Endothelial cell of umbilical vein (primary cell): ENCODE data around the gene POLR1D. TPM values are rescaled to one million over a fixed set of nuclear protein-coding genes. Genes with fewer than 3 reads are reported as not detected.

Source experiments
- BruUV-seq: library from RNA; stranded (reverse); fragments of 400-500 nt; replicated peaks from 2 replicates; lab custom pipeline; 2021; lab: Mats Ljungman, UMichigan
- CTCF ChIA-PET: fragments of 300-600, 350-600 bp; sonication (Branson Sonifier 250); formaldehyde crosslinking; loops from one replicate; lab custom pipeline; 2021; ENCODE audit warnings: antibody characterized with exemption, inconsistent platforms; lab: Charles Lee
- POLR2A ChIA-PET: fragments of 300-600, 350-600 bp; sonication (Branson Sonifier 250); formaldehyde crosslinking; loops from one replicate; lab custom pipeline; 2021; ENCODE audit warnings: antibody characterized with exemption, inconsistent platforms; lab: Charles Lee
- DNase-seq: peaks from one replicate; pipeline ENCODE4 v3.0.0-alpha.2; 2011; ENCODE audit warnings: low read depth, low spot score
- FAIRE-seq: peaks from 2 replicates; lab custom pipeline; 2011; peaks lifted over from hg19 to GRCh38; lab: Jason Lieb, UNC
- H2AFZ ChIP-seq: 2 replicates; pipeline ENCODE4 v1.6.0; 2012; ENCODE audit warnings: low read depth, low read length, control low read depth, inconsistent platforms
- H3K27ac ChIP-seq: 2 replicates; pipeline ENCODE4 v1.5.1; 2011; ENCODE audit warnings: low read depth, mild to moderate bottlenecking, control low read depth, low read length, moderate library complexity; ENCODE audit not compliant: insufficient read depth
- H3K27me3 ChIP-seq, 2 experiments: 2 replicates each; pipeline versions ENCODE4 v1.6.0 to v1.6.1; 2011; ENCODE audit warnings: low read length in 2 of 2, mixed read lengths in 1 of 2; ENCODE audit not compliant: control insufficient read depth in 2 of 2, insufficient read depth in 2 of 2
- H3K36me3 ChIP-seq, 2 experiments: 2 replicates in 1 of 2; 3 replicates in 1 of 2; pipeline ENCODE4 v1.5.1; 2011; ENCODE audit warnings: low read length in 2 of 2, mild to moderate bottlenecking in 1 of 2, moderate library complexity in 1 of 2; ENCODE audit not compliant: control insufficient read depth in 2 of 2, insufficient read depth in 2 of 2; ENCODE audit errors: extremely low read depth in 1 of 2
- H3K4me1 ChIP-seq: 3 replicates; pipeline ENCODE4 v1.5.1; 2011; ENCODE audit warnings: mild to moderate bottlenecking, low read length; ENCODE audit not compliant: control insufficient read depth, insufficient read depth; ENCODE audit errors: extremely low read depth
- H3K4me2 ChIP-seq: 2 replicates; pipeline ENCODE4 v1.6.1; 2011; ENCODE audit warnings: low read length, control low read depth, mixed read lengths; ENCODE audit not compliant: insufficient read depth
- H3K4me3 ChIP-seq, 3 experiments: fragments of 200-600 bp in 1 of 3; sonication (generic), shearing (Covaris generic) in 1 of 3; replicated peaks in 1 of 3; 2 replicates each; pipeline ENCODE4 v1.5.1; 2011 to 2016; ENCODE audit warnings: control low read depth in 3 of 3, low read length in 3 of 3, mild to moderate bottlenecking in 2 of 3, inconsistent platforms in 1 of 3, low read depth in 1 of 3, moderate library complexity in 1 of 3; ENCODE audit not compliant: insufficient read depth in 1 of 3
- H3K79me2 ChIP-seq: 2 replicates; pipeline ENCODE4 v1.6.0; 2012; ENCODE audit warnings: low read length, inconsistent platforms; ENCODE audit not compliant: control insufficient read depth, insufficient read depth
- H3K9ac ChIP-seq: replicated peaks from 2 replicates; pipeline ENCODE3; 2011; ENCODE audit warnings: low read length, control low read depth; ENCODE audit not compliant: insufficient read depth; ENCODE audit errors: extremely low read depth
- H3K9me1 ChIP-seq: replicated peaks from 3 replicates; pipeline ENCODE4 v1.6.0; 2011; ENCODE audit warnings: mild to moderate bottlenecking, low read length; ENCODE audit not compliant: control insufficient read depth, insufficient read depth; ENCODE audit errors: extremely low read depth
- H3K9me3 ChIP-seq: replicated peaks from 2 replicates; pipeline ENCODE4 v1.5.1; 2012; ENCODE audit warnings: low read length, inconsistent platforms; ENCODE audit not compliant: control insufficient read depth, insufficient read depth
- H4K20me1 ChIP-seq: replicated peaks from 2 replicates; pipeline ENCODE3; 2011; ENCODE audit warnings: mild to moderate bottlenecking, low read length; ENCODE audit not compliant: control insufficient read depth, insufficient read depth; ENCODE audit errors: extremely low read depth
- EZH2 ChIP-seq: IDR thresholded peaks from 2 replicates; pipeline ENCODE4 v1.6.1; 2012; ENCODE audit warnings: borderline replicate concordance, low read depth, mild to moderate bottlenecking, moderate library complexity, low read length, inconsistent platforms; ENCODE audit not compliant: severe bottlenecking
- FOS ChIP-seq: IDR thresholded peaks from 2 replicates; pipeline ENCODE4 v1.6.1; 2011; ENCODE audit warnings: mild to moderate bottlenecking, low read length, moderate library complexity, borderline replicate concordance; ENCODE audit not compliant: insufficient read depth
- GATA2 ChIP-seq: IDR thresholded peaks from 2 replicates; pipeline ENCODE4 v1.7.0; 2011; ENCODE audit warnings: low read depth, mild to moderate bottlenecking, moderate library complexity, mixed read lengths, low read length; ENCODE audit not compliant: insufficient read length, insufficient read depth
- JUN ChIP-seq: IDR thresholded peaks from 2 replicates; pipeline ENCODE4 v1.6.1; 2011; ENCODE audit warnings: borderline replicate concordance, low read depth; ENCODE audit not compliant: insufficient read length, insufficient read depth
- MAX ChIP-seq: IDR thresholded peaks from 2 replicates; pipeline ENCODE4 v1.6.1; 2011; ENCODE audit not compliant: insufficient read depth, insufficient read length
- MYC ChIP-seq: IDR thresholded peaks from one replicate; pipeline ENCODE4 v1.6.1; 2011; ENCODE audit warnings: mild to moderate bottlenecking, low read depth, low read length
- POLR2A ChIP-seq: IDR thresholded peaks from 2 replicates; pipeline ENCODE4 v1.6.1; 2012; ENCODE audit warnings: low read depth, mild to moderate bottlenecking, control low read depth, low read length
- POLR2AphosphoS5 ChIP-seq: IDR thresholded peaks from 2 replicates; pipeline ENCODE4 v1.6.1; 2012; ENCODE audit warnings: low read depth, mild to moderate bottlenecking, control low read depth, low read length, moderate library complexity; ENCODE audit not compliant: insufficient read depth
- dilution Hi-C: fragments of 300-500 bp; cut with MboI; formaldehyde crosslinking; loops from one replicate; pipeline ENCODE4 v1.15.0; 2019; ENCODE audit warnings: low sequenced_read_pairs; ENCODE audit not compliant: extremely low pct_ligation_motif_present
- intact Hi-C: fragments of 100-400 bp; cut with micrococcal nuclease; formaldehyde crosslinking; loops from one replicate; pipeline ENCODE4 v1.10.0; 2022
- polyA plus RNA-seq, 4 experiments: library from polyadenylated mRNA; depleted of rRNA in 3 of 4; stranded (reverse) in 3 of 4; unstranded in 1 of 4; fragments of >200 nt; gene quantifications; 2 replicates each; pipeline versions ENCODE4 v1.2.1 to v1.2.3, GENCODE V29; 2011 to 2012; ENCODE audit warnings: missing spikeins in 1 of 4
- total RNA-seq: library from RNA; stranded (reverse); gene quantifications from 2 replicates; pipeline ENCODE4 v1.2.3, GENCODE V29; 2021
- TF ChIP-seq, protein P1 (sequence below), 2 donors: IDR thresholded peaks; 1 replicate in 1 of 2; 2 replicates in 1 of 2; pipeline ENCODE4 v1.5.1; 2011; ENCODE audit warnings: low read length in 2 of 2, mild to moderate bottlenecking in 2 of 2, moderate library complexity in 2 of 2, control low read depth in 1 of 2, inconsistent platforms in 1 of 2, low read depth in 1 of 2; ENCODE audit not compliant: insufficient read depth in 1 of 2; ENCODE audit errors: extremely low read depth in 1 of 2

The POLR1D gene
- total and polyA plus RNA-seq, 2 donors (not counting 3 experiments of a cell fraction or from before 2014, with no cell fraction given) = 90.7 to 111 TPM

- Histone ChIP-seq H3K79me2 (peaks cover 73% of the 10 kb centered on the region), H3K27me3 (no peaks in the 10 kb centered on the region), H3K27ac (no peak overlapping the region), H3K9ac (no peak overlapping the region), H3K4me2 (no peak overlapping the region), H2AFZ (no peak overlapping the region), H4K20me1 (peaks cover 2% of the 10 kb centered on the region), H3K9me3 (no peaks in the 10 kb centered on the region), H3K9me1 (no peaks in the 10 kb centered on the region), H3K4me3 (no peak overlapping the region), H3K36me3 (no peaks in the 10 kb centered on the region), H3K4me1 (peaks cover 7% of the 10 kb centered on the region)
- dilution Hi-C loops = no loop called here
- no TSS peak for BruUV-seq
- POLR2A ChIA-PET = no interaction called here
- DNase-seq (no peak), FAIRE-seq (no peak)
- TF ChIP-seq POLR2A (no peak), MAX (no peak), MYC (no peak), POLR2AphosphoS5 (no peak), JUN (no peak), FOS (no peak), EZH2 (no peak), GATA2 (no peak)
- TF ChIP-seq, protein P1, sequence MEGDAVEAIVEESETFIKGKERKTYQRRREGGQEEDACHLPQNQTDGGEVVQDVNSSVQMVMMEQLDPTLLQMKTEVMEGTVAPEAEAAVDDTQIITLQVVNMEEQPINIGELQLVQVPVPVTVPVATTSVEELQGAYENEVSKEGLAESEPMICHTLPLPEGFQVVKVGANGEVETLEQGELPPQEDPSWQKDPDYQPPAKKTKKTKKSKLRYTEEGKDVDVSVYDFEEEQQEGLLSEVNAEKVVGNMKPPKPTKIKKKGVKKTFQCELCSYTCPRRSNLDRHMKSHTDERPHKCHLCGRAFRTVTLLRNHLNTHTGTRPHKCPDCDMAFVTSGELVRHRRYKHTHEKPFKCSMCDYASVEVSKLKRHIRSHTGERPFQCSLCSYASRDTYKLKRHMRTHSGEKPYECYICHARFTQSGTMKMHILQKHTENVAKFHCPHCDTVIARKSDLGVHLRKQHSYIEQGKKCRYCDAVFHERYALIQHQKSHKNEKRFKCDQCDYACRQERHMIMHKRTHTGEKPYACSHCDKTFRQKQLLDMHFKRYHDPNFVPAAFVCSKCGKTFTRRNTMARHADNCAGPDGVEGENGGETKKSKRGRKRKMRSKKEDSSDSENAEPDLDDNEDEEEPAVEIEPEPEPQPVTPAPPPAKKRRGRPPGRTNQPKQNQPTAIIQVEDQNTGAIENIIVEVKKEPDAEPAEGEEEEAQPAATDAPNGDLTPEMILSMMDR (IDR thresholded peaks at IDR 0.05; ENCODE audit: extremely low read depth in 1 of 2, insufficient read depth in 1 of 2, low read depth in 1 of 2, low read length in 2 of 2) = no peak
- CTCF ChIA-PET = no interaction called here
- intact Hi-C loops = no loop called here
Observed at GRCh38 chr13:27613628-27614027, 8.1 kb upstream of the POLR1D start.
